SK-N-DZ (cell line): ENCODE measurements around the gene SMIM35.

Experiments
- DNase-seq: peaks from one replicate; pipeline ENCODE4 v3.0.0-alpha.2; 2015; ENCODE audit warnings: low spot score

Gene SMIM35

GRCh38 chr11:118004543-118005223 is 82.1 kb downstream of the SMIM35 start:
- DNase-seq = no peak

GRCh38 chr11:118003456-118003855 is 83.3 kb downstream of the SMIM35 start:
- DNase-seq = no peak

- DNase-seq = no peak
These were observed 84.0 kb downstream of the SMIM35 start for GRCh38 chr11:118002541-118003423.

GRCh38 chr11:118002010-118002540 is 84.7 kb downstream of the SMIM35 start:
- no peak for DNase-seq

- DNase-seq = no peak
These were observed 85.2 kb downstream of the SMIM35 start for GRCh38 chr11:118001494-118001971.

GRCh38 chr11:118000850-118001228 is 85.9 kb downstream of the SMIM35 start:
- no peak for DNase-seq

GRCh38 chr11:118000067-118000849 is 86.5 kb downstream of the SMIM35 start:
- DNase-seq = no peak

- no peak for DNase-seq
These were observed 87.3 kb downstream of the SMIM35 start for GRCh38 chr11:117999354-117999993.

GRCh38 chr11:117998664-117999353 is 88.0 kb downstream of the SMIM35 start:
- no peak for DNase-seq

- DNase-seq = no peak
These were observed 88.8 kb downstream of the SMIM35 start for GRCh38 chr11:117997823-117998579.

GRCh38 chr11:117997406-117997805 is 89.4 kb downstream of the SMIM35 start:
- no peak for DNase-seq

GRCh38 chr11:117996058-117996457 is 90.7 kb downstream of the SMIM35 start:
- no peak for DNase-seq

- DNase-seq = no peak
These were observed 91.3 kb downstream of the SMIM35 start for GRCh38 chr11:117995472-117995871.

- no peak for DNase-seq
These were observed 92.6 kb downstream of the SMIM35 start for GRCh38 chr11:117993988-117994745.

- no peak for DNase-seq
These were observed 94.1 kb downstream of the SMIM35 start for GRCh38 chr11:117992620-117993019.

GRCh38 chr11:117992136-117992535 is 94.6 kb downstream of the SMIM35 start:
- no peak for DNase-seq

GRCh38 chr11:117989351-117990102 is 97.2 kb downstream of the SMIM35 start:
- DNase-seq = no peak

GRCh38 chr11:117986981-117987574 is 99.7 kb downstream of the SMIM35 start:
- DNase-seq = no peak
